HUDEP-2 (cell line): ENCODE results near the gene DPP9.

Source experiments
- DNase-seq, 76 experiments: peaks; one replicate each; lab custom pipeline; 2025; ENCODE audit not compliant: unreplicated experiment in 76 of 76; lab: John Stamatoyannopoulos, UW

Gene DPP9

GRCh38 chr19:4662812-4663211 is 60.8 kb downstream of the DPP9 start:
- no peak for DNase-seq

- DNase-seq = no peak
These were observed 61.5 kb downstream of the DPP9 start for GRCh38 chr19:4662020-4662695.

DNA sequence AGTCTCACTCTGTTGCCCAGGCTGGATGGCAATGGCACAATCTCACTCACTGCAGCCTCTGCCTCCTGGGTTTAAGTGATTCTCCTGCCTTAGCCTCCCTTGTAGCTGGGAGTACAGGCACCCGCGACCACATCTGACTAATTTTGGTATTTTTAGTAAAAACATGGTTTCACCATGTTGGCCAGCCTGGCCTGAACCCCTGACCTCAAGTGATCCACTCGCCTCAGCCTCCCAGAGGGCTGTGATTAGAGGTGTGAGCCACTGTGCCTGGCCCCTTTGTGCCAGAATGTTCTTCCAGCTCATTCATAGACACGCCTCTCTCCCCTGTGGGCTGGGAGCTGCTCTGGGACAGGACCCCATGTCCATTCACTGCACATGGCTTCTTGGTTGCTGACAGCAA is 62.6 kb downstream of the DPP9 start:
- DNase-seq = no peak

GRCh38 chr19:4660181-4660791 is 63.4 kb downstream of the DPP9 start:
- DNase-seq = peak in 62 of 76 experiments; percentile 25 to 84 (median 66)

DNA sequence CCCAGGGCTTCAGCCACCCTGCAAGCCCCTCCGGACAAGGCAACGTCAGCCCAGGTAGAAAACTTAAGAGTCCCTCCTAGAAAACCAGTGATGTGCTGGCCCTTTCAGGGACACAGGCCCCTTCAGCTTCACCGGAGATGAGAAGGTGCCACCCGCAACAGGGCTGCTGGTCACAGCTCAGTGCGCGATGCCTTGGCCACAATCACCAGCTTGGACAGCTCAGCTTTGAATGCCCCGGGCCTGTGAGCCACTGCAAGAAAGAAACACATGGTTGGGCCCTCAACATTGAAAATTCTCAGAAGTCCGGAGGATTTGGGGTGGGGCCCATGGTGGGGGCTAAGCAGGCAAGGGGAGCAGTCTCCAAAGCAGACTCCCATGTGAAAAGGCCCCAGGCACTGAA is 65.8 kb downstream of the DPP9 start:
- DNase-seq = no peak

DNA sequence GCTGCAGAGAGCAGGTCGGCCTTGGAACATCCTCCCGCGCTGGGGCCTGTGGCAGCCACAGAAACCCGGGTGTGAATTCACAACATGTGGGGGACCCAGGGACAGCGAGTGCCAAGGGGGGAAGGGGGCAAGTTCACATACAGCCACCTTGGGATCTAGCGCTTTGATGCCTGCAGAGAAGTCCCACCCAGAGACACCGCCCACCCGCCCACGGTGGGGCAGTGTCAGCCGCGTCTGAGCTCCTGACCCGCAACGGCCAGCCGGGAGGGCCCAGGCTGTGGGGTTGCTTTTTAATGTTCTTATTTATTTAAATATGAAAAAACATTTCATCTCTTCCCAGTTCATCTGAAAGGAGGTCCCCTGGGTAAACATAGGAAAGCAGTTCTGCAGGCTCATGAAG is 66.4 kb downstream of the DPP9 start:
- peak in 20 of 76 experiments; percentile 11 to 40 (median 24) for DNase-seq

GRCh38 chr19:4656102-4656501 is 67.5 kb downstream of the DPP9 start:
- no peak for DNase-seq

DNA sequence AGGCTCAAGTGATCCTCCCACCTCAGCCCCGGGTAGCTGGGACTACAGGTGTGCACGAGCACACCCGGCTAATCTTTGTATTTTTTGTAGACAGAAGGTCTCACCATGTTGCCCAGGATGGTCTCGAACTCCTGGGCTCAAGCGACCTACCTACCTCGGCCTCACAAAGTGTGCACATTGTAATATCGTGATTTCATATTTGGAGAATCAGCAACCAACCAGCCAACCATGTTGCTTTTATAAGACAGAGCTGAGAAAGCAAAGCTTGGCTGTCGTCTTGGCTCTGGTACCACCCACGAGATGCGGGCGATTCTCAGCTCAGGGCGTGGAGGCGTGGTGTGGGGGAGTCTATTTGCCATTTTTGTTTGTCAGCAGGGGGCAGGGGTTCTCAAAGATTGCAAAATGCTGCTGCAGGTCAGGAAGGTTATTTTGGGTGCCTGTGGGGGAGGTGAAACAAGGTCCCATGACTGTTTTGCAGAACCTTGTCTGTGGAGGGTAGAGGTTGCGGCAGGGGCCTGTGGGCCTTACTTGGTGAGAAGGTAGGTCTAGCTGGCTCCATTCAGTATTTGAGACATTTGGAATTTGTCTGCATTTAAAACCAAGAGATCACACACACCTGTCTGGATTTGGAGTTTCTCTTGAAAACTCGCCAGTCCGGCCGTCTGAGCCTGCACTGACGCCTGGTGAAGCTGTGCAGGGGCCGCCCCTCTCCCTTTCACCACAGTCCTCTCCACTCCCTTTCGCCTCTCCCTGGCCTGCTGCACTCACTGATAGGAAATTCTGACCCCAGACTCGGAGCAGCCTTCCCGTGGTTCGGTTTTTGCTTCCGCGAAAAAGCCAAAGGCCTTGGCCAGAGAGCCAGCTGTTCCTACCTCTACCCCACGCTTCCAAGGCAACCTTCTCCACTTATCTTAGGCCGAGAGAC is 68.9 kb downstream of the DPP9 start:
- DNase-seq = peak in 33 of 76 experiments; percentile 9 to 65 (median 30)

DNA sequence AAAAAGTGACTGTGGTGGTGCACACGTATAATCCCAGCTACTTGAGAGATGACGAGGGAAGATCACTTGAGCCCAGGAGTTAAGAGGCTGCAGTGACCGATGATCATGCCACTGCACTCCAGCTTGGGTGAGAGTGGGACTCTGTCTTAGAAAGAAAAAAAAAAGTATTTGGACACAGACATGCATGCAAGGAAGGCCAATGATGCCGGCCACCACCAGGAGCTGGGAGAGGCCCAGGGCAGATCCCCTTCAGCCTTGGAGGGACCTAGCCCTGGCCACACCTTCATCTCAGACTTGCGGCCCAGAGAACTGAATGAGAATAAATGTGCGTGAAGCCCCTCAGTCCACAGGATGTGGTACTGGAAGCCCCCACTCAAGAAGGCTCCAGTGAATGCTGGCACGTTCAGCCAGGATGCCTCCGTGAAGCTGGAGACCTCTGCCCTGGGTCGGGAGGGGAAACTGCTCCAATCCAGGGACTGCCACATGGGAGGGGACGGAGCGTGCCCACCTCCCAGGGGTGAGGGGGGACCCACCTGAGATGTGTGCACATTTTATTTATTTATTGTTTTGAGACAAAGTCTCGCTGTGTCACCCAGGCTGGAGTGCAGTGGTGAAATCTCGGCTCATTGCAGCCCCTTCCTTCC is 69.7 kb downstream of the DPP9 start:
- no peak for DNase-seq

- no peak for DNase-seq
These were observed 71.6 kb downstream of the DPP9 start for GRCh38 chr19:4652075-4652474.

GRCh38 chr19:4650159-4650558 is 73.5 kb downstream of the DPP9 start:
- no peak for DNase-seq

GRCh38 chr19:4649392-4650047 is 74.1 kb downstream of the DPP9 start:
- no peak for DNase-seq

DNA sequence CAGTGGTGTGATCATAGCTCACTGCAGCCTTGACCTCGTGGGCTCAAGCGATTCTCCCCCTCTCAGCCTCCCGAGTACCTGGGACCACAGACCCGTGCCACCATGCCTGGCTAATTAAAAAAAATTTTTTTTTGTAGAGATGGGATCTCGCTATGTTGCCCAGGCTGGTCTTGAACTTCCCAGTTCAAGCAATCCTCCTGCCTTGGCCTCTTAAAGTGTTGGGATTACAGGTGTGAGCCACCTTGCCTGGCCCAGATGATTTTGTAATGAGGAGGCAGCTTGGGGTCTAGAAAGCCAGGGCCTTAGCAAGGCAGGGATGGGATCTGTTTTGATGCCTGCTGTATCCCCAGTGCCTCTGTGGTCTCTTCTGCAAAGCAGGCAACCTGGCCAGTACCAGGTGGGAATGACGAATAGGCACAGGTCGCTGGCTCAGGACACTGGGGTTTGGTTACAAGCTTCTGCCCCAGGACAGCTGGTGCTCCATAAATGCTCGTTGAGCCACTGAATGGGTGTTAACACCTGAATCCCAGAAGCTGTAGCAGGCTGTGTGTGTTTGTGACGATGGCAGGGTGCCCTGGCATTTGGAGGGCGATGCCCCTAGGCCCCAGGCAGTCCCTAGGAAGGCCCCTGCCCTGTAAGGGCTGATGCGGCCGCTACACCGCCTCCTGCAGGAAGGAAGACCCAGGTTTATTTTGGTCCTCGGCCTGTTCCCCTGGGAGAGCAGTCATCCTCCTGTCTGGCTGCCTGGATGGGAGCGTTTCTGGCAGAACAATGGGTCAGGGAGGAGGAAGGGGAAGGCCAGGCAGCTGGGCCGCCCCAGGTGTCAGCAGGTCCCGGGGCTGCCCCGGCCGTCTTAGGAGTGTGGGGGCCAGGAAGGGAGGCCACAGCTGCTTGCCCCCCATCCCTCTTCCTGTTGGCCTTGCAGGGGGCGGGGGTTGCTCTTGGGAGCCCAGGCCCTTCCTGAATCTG is 75.7 kb downstream of the DPP9 start:
- DNase-seq = no peak

- no peak for DNase-seq
These were observed 77.9 kb downstream of the DPP9 start for GRCh38 chr19:4645718-4646117.

DNA sequence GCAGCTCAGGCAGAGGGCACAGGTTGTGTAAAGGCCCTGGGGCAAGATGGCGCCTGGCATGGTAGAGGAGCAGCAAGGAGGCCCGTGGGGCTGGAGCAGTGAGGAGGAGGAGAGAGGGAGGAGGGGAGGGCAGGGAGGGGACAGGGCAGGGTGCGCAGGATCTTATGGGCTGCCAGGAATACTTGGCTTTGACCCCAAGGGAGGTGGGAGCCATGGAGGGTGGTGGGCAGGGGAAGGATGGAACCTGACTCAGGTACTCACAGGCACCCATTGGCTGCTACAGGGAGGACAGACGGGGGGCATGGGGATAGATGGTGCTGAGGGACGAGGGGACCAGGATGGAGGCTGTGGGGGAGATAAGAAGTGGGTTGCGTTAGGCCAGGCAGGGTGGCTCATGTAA is 81.0 kb downstream of the DPP9 start:
- DNase-seq = no peak

- no peak for DNase-seq
These were observed 82.5 kb downstream of the DPP9 start for GRCh38 chr19:4641132-4641531.

DNA sequence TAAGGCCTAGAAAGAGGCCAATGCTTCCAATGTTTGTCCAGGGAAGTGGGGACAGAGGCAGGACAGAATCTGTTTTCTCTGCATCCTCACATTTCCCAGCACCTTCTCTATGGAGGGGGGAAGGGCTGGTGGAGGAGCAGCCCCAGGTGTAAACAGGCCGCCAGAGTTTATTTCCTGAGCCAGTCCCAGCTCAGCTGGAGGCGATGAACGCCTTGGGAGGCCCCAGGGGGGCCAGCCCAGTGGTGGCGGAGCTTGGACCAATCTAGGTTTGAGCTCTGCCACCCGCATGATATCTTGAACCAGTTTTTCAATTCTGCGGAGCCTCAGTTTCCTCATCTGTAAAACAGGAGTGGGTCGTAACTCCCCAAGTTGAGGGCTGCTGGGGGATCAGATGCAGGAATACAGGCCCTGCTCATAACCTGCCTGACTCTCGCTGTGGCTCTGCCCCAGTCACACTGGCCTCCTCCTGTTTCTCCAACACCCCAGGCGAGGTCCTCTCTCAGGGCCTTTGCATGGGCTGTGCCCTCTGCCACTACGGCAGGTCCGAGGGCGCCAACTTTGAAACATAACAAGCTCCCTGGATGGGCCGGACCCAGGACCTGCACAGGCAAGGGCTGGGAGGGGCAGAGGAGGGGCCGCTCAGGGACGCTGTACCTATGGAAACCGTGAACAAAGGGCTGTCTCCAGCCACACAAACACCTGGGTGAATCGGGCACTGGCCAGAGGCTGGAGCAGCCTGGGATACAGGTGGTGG is 83.2 kb downstream of the DPP9 start:
- no peak for DNase-seq

DNA sequence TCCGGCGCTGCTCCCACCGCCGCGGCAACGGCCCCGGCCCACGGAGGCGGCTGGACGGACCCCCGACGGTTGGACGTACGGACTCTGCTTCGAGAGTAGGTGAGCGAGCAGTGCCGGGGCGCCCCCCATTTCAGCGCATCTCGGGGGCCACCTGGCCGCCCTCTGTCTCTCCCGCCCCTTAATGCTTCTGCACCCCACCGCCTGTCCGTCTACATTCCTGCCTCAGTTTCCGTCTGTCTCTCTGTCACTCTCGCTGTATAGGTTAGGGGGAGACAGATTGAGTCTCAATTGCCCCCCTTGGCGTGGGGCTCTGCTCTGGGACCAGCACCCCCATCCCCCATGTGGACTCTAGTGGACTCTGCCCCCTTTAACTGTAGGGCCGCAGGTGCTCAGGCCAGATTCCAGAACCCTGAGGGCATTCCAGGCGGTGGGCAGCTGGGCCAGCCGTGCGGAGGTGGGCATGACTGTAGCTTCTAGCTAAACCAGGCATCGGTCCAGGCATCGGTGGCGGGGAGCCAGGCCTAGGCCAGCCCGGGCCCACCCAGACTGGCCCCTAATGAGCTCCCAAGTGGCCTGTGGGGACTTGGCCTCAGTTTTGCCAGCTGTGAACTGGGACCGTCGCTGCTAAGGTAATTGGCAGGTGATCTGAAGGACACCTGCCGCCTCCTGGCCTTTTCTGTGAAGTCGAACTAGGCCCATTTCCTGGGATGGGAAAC is 84.0 kb downstream of the DPP9 start:
- DNase-seq = peak in 11 of 76 experiments; percentile 7 to 48 (median 20)
